Neuronal stem cell (in vitro differentiated cells): ENCODE measurements around the gene CXCR6.

ENCODE experiments used
- DNase-seq: peaks from one replicate; pipeline ENCODE4 v3.0.0-alpha.2; 2013; ENCODE audit warnings: low spot score
- H2AFZ ChIP-seq: one replicate; pipeline ENCODE4 v1.6.1; 2013; ENCODE audit warnings: mild to moderate bottlenecking, low read length, inconsistent platforms
- H2AK5ac ChIP-seq: 2 replicates; pipeline ENCODE4 v1.6.1; 2013; ENCODE audit warnings: low read depth, mild to moderate bottlenecking, inconsistent platforms, low read length, moderate library complexity, mixed read lengths
- H2BK120ac ChIP-seq: 2 replicates; pipeline ENCODE4 v1.6.1; 2013; ENCODE audit warnings: low read depth, mild to moderate bottlenecking, inconsistent platforms, low read length, moderate library complexity, mixed read lengths
- H2BK12ac ChIP-seq: one replicate; pipeline ENCODE4 v1.6.1; 2013; ENCODE audit warnings: low read length, inconsistent platforms
- H2BK15ac ChIP-seq: 2 replicates; pipeline ENCODE4 v1.6.1; 2013; ENCODE audit warnings: mild to moderate bottlenecking, low read length, inconsistent platforms, mixed read lengths
- H2BK5ac ChIP-seq: one replicate; pipeline ENCODE4 v1.6.1; 2013; ENCODE audit warnings: inconsistent platforms, mild to moderate bottlenecking, low read length, moderate library complexity
- H3K14ac ChIP-seq: one replicate; pipeline ENCODE4 v1.6.1; 2013; ENCODE audit warnings: low read length, inconsistent platforms
- H3K18ac ChIP-seq: 2 replicates; pipeline ENCODE4 v1.6.1; 2013; ENCODE audit warnings: low read length, inconsistent platforms
- H3K23ac ChIP-seq: 2 replicates; pipeline ENCODE4 v1.6.1; 2013; ENCODE audit warnings: low read depth, mild to moderate bottlenecking, mixed read lengths, low read length, inconsistent platforms; ENCODE audit not compliant: poor library complexity
- H3K27ac ChIP-seq: replicated peaks from 3 replicates; pipeline ENCODE4 v1.5.1; 2013; ENCODE audit warnings: low read length, inconsistent platforms
- H3K27me3 ChIP-seq, 3 experiments: 2 replicates each; pipeline ENCODE4 v1.6.1; 2013; ENCODE audit warnings: low read length in 3 of 3, mild to moderate bottlenecking in 2 of 3, inconsistent platforms in 1 of 3, low read depth in 1 of 3, mixed read lengths in 1 of 3, moderate library complexity in 1 of 3; ENCODE audit not compliant: control insufficient read depth in 3 of 3, insufficient read depth in 3 of 3
- H3K36me3 ChIP-seq, 2 donors: replicated peaks in 1 of 2; 2 replicates each; pipeline ENCODE4 v1.6.1; 2013; ENCODE audit warnings: low read length in 2 of 2; ENCODE audit not compliant: control insufficient read depth in 2 of 2, insufficient read depth in 2 of 2
- H3K4ac ChIP-seq: 2 replicates; pipeline ENCODE4 v1.6.1; 2013; ENCODE audit warnings: inconsistent platforms, mild to moderate bottlenecking, low read length, moderate library complexity
- H3K4me1 ChIP-seq, 2 donors: 1 replicate in 1 of 2; 2 replicates in 1 of 2; pipeline ENCODE4 v1.6.1; 2013; ENCODE audit warnings: low read length in 2 of 2, low read depth in 1 of 2; ENCODE audit not compliant: control insufficient read depth in 2 of 2, insufficient read depth in 1 of 2
- H3K4me2 ChIP-seq: one replicate; pipeline ENCODE4 v1.6.1; 2013; ENCODE audit warnings: mild to moderate bottlenecking, low read length, inconsistent platforms; ENCODE audit not compliant: insufficient read depth, poor library complexity, severe bottlenecking
- H3K4me3 ChIP-seq, 2 donors: 2 replicates each; pipeline ENCODE4 v1.5.1; 2013; ENCODE audit warnings: low read length in 2 of 2, mild to moderate bottlenecking in 2 of 2, inconsistent platforms in 1 of 2, moderate library complexity in 1 of 2
- H3K79me1 ChIP-seq: one replicate; pipeline ENCODE4 v1.6.1; 2013; ENCODE audit warnings: low read depth, mild to moderate bottlenecking, inconsistent platforms, low read length, moderate library complexity
- H3K9ac ChIP-seq: one replicate; pipeline ENCODE4 v1.6.1; 2013; ENCODE audit warnings: mild to moderate bottlenecking, low read depth, low read length, inconsistent platforms; ENCODE audit not compliant: poor library complexity
- H3K9me3 ChIP-seq, 2 donors: replicated peaks in 1 of 2; 2 replicates each; pipeline versions ENCODE3 to v1.6.1; 2013; ENCODE audit warnings: low read length in 2 of 2, mild to moderate bottlenecking in 2 of 2, inconsistent platforms in 1 of 2, low read depth in 1 of 2, mixed read lengths in 1 of 2, moderate library complexity in 1 of 2; ENCODE audit not compliant: control insufficient read depth in 2 of 2, insufficient read depth in 1 of 2
- H4K8ac ChIP-seq: one replicate; pipeline ENCODE4 v1.6.1; 2013; ENCODE audit warnings: low read depth, mild to moderate bottlenecking, inconsistent platforms, low read length, moderate library complexity
- H4K91ac ChIP-seq: one replicate; pipeline ENCODE4 v1.6.1; 2013; ENCODE audit warnings: low read length, low read depth, mild to moderate bottlenecking, inconsistent platforms; ENCODE audit not compliant: poor library complexity
- WGBS, 2 donors: extraction: QIAGEN DNeasy Blood & Tissue Kit; methylation state at CpG; one replicate each; pipeline ENCODE4 v1.1.7; 2013; ENCODE audit warnings: missing lambda C conversion rate in 2 of 2, mixed read lengths in 1 of 2; ENCODE audit not compliant: insufficient read length in 2 of 2, insufficient replicate concordance in 1 of 2; ENCODE audit errors: extremely low coverage in 2 of 2; 5-methylcytosine and 5-hydroxymethylcytosine counted together

The CXCR6 gene

DNA sequence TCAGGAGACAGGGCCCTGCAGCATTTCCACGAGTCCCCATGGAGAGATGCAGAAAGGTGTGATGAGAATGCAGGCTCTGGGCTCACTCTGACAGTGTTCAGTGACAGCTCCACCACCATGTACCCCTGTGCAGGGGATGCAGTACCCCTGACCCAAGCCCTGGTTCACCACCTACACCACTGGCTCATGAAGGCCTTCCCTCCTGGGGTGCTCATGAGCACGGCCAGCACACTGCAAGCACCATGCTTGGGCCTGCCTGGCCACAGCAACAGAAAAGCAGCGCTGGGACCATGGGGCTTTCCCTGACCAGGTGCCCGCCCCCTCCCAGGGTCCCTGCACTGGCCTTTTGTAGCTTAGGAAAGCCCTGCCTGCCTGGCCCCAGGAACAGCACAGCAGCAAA is 6.2 kb downstream of the CXCR6 start:
- H2BK15ac ChIP-seq: no peak overlapping the region
- H3K4me2 ChIP-seq: no peak overlapping the region
- H3K27me3 ChIP-seq: no peaks in the 10 kb centered on the region
- no peak overlapping the region for H3K9ac ChIP-seq
- DNase-seq: no peak
- H3K14ac ChIP-seq: peak overlapping the region; percentile 58
- H3K36me3 ChIP-seq: peaks cover 53 to 83% of the 10 kb centered on the region in 2 donors
- H3K23ac ChIP-seq: no peak overlapping the region
- no peak overlapping the region for H3K27ac ChIP-seq
- no peak overlapping the region for H2BK12ac ChIP-seq
- no peak overlapping the region for H3K4me3 ChIP-seq
- no peak overlapping the region for H3K18ac ChIP-seq
- H3K4ac ChIP-seq: no peak overlapping the region
- H3K79me1 ChIP-seq: no peaks in the 10 kb centered on the region
- H3K9me3 ChIP-seq: no peaks in the 10 kb centered on the region
- no peak overlapping the region for H2AK5ac ChIP-seq
- H4K8ac ChIP-seq: no peak overlapping the region
- H3K4me1 ChIP-seq: no peaks in the 10 kb centered on the region
- H4K91ac ChIP-seq: no peak overlapping the region
- WGBS, 2 donors: no CpG with 5 or more reads among the region's 4 CpGs
- no peak overlapping the region for H2AFZ ChIP-seq
- no peak overlapping the region for H2BK120ac ChIP-seq
- H2BK5ac ChIP-seq: no peak overlapping the region

DNA sequence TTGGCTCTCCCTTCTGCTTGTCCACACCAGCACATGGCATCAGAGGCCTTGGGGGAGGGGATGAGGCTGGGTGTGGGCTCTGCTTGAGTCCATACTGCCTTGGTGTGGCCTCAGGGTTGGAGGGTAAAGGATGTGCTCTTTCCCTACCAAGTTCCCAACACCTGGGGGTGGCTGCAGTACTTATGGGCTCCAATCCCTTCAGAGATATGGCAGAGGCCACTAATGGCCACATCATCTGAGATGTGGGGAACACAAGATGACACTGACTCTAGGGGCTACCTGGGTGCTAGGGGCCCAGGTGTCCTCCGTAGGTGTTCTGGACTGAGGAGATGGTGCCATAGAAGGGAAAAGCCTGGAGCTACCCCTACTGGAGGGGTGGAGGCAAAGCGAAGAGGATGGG is 6.9 kb downstream of the CXCR6 start:
- Histone ChIP-seq H3K4me1 (no peaks in the 10 kb centered on the region), H3K36me3 (peaks cover 60 to 90% of the 10 kb centered on the region in 2 donors), H2BK12ac (no peak overlapping the region), H3K23ac (no peak overlapping the region), H2BK15ac (no peak overlapping the region), H3K4ac (no peak overlapping the region), H4K8ac (no peak overlapping the region), H2AFZ (no peak overlapping the region), H3K18ac (no peak overlapping the region), H3K14ac (no peak overlapping the region), H3K4me3 (no peak overlapping the region), H3K9ac (no peak overlapping the region), H2BK120ac (no peak overlapping the region), H2AK5ac (no peak overlapping the region), H3K4me2 (no peak overlapping the region), H4K91ac (no peak overlapping the region), H3K79me1 (no peaks in the 10 kb centered on the region), H3K27ac (no peak overlapping the region), H3K27me3 (no peaks in the 10 kb centered on the region), H3K9me3 (no peaks in the 10 kb centered on the region), H2BK5ac (no peak overlapping the region)
- no CpG with 5 or more reads among the region's 2 CpGs for WGBS, 2 donors
- DNase-seq: no peak

GRCh38 chr3:45950686-45951600 is 7.7 kb downstream of the CXCR6 start:
- no peak overlapping the region for H2AFZ ChIP-seq
- H3K79me1 ChIP-seq: no peaks in the 10 kb centered on the region
- no peak overlapping the region for H3K27ac ChIP-seq
- no peaks in the 10 kb centered on the region for H3K9me3 ChIP-seq
- no CpG with 5 or more reads among the region's 6 CpGs for WGBS, 2 donors
- no peak overlapping the region for H3K23ac ChIP-seq
- H2BK12ac ChIP-seq: no peak overlapping the region
- no peak overlapping the region for H2AK5ac ChIP-seq
- no peak overlapping the region for H3K14ac ChIP-seq
- no peak overlapping the region for H3K9ac ChIP-seq
- no peak overlapping the region for H3K4me3 ChIP-seq
- H4K8ac ChIP-seq: no peak overlapping the region
- H2BK120ac ChIP-seq: no peak overlapping the region
- no peak for DNase-seq
- no peak overlapping the region for H2BK15ac ChIP-seq
- H3K4me2 ChIP-seq: no peak overlapping the region
- H2BK5ac ChIP-seq: no peak overlapping the region
- H3K18ac ChIP-seq: no peak overlapping the region
- no peak overlapping the region for H4K91ac ChIP-seq
- peaks cover 63 to 94% of the 10 kb centered on the region in 2 donors for H3K36me3 ChIP-seq
- no peak overlapping the region for H3K4ac ChIP-seq
- H3K4me1 ChIP-seq: no peaks in the 10 kb centered on the region
- no peaks in the 10 kb centered on the region for H3K27me3 ChIP-seq

- no peak overlapping the region for H3K27ac ChIP-seq
- H4K91ac ChIP-seq: no peak overlapping the region
- no peak overlapping the region for H3K4me3 ChIP-seq
- no peak overlapping the region for H4K8ac ChIP-seq
- H3K9me3 ChIP-seq: no peaks in the 10 kb centered on the region
- no peak overlapping the region for H3K9ac ChIP-seq
- peaks cover 59 to 91% of the 10 kb centered on the region in 2 donors for H3K36me3 ChIP-seq
- no peak overlapping the region for H2BK15ac ChIP-seq
- H3K27me3 ChIP-seq: no peaks in the 10 kb centered on the region
- no peak for DNase-seq
- WGBS, 2 donors: no CpG with 5 or more reads among the region's 6 CpGs
- no peak overlapping the region for H3K4ac ChIP-seq
- no peaks in the 10 kb centered on the region for H3K79me1 ChIP-seq
- no peak overlapping the region for H2BK120ac ChIP-seq
- H2BK12ac ChIP-seq: no peak overlapping the region
- H3K4me1 ChIP-seq: no peaks in the 10 kb centered on the region
- H3K23ac ChIP-seq: no peak overlapping the region
- H3K14ac ChIP-seq: no peak overlapping the region
- H3K18ac ChIP-seq: no peak overlapping the region
- H2AFZ ChIP-seq: no peak overlapping the region
- no peak overlapping the region for H3K4me2 ChIP-seq
- H2BK5ac ChIP-seq: no peak overlapping the region
- no peak overlapping the region for H2AK5ac ChIP-seq
These were observed 8.7 kb downstream of the CXCR6 start for GRCh38 chr3:45951946-45952345.
